Measurements from ENCODE around the gene GOLGA8R. TPM values are rescaled to one million over a fixed set of nuclear protein-coding genes. Genes with fewer than 3 reads are reported as not detected.
"Not testable (repeated sequence)": the region's sequence is repeated elsewhere in the genome, so short reads cannot be mapped to it uniquely, and the experiment has no call there.

Gene GOLGA8R
- total RNA-seq, 1 experiment from 2014 or later, result 1.6 TPM

DNA sequence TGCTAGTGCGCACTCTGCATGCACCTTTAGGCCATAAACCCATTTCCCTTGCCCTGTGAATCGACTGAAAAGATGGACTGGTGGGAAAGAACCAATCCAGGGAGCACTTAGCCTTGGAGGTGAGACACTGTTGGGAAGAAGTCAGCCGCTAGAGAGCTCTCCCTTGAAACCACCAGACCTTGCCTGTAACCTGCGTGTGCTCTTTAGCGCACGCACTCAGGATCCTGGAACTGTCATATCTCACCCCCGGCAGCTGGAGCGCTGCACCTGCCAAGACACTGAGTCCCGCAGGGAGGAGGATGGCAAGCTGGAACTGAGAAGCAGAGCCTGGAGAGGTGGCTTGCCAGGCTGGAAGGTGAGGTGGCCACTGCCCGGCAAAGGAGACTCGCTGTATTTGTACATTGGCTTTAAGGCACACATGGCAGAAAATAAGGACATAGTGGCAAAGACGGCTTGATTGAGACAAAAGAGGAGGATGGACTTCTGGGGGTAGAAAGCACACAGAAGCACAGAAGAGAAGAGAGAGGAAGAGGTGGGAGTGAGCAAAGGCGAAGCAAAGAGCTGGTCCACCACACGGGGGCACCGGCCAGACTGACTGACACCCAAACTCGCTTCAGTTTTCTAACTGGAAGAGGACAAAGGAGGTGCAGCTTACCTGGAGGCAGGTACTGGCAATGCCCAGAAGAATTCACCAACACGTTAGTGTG is 37.5 kb downstream of the GOLGA8R start:
- H3K27ac ChIP-seq; H3K27me3 ChIP-seq (replicated peaks); H3K4me3 ChIP-seq; DNase-seq (ENCODE audit: low read depth in 1 of 2, low spot score in 2 of 2); H3K9me3 ChIP-seq (replicated peaks); H3K36me3 ChIP-seq; H3K4me1 ChIP-seq (replicated peaks): not testable (repeated sequence)

DNA sequence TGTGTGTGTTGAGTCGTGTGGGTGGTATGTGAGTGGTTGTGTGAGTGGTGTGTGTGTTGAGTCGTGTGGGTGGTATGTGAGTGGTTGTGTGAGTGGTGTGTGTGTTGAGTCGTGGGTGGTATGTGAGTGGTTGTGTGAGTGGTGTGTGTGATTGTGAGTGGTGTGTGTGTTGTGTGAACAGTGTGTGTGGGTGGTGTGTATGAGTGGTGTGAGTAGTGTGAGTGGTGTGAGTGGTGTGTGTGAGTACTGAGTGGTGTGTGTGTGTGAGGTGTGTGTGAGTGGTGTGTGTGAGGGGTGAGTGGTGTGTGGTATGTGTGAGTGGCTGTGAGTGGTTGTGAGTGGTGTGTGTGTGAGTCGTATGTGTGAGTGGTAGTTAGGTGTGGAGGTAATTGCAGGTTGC is 38.2 kb downstream of the GOLGA8R start:
- H3K36me3 ChIP-seq; DNase-seq (ENCODE audit: low read depth in 1 of 2, low spot score in 2 of 2); H3K4me3 ChIP-seq; H3K9me3 ChIP-seq (replicated peaks); H3K4me1 ChIP-seq (replicated peaks); H3K27ac ChIP-seq; H3K27me3 ChIP-seq (replicated peaks): not testable (repeated sequence)

DNA sequence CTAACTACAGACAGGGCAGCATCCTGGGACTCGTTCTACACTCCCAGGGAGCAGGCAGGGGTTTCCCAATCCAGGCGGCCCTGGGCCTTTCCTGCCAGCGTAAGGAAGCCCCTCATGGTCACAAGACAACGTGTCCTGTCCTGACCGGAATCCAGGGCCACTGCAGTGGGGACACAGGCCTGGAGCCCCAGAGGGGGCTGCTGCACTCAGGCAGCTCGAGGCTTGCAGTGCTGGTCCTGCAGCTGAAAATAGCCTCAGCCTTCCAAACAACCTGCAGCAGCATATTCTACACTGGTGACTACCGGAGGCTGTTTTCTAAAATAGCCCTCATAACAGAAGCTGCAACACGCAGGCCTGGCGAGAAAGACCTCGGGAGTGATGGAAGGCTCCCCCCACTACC is 39.2 kb downstream of the GOLGA8R start:
- not testable (repeated sequence) for DNase-seq (ENCODE audit: low read depth in 1 of 2, low spot score in 2 of 2); H3K27me3 ChIP-seq (replicated peaks); H3K4me1 ChIP-seq (replicated peaks); H3K27ac ChIP-seq; H3K4me3 ChIP-seq; H3K9me3 ChIP-seq (replicated peaks); H3K36me3 ChIP-seq

DNA sequence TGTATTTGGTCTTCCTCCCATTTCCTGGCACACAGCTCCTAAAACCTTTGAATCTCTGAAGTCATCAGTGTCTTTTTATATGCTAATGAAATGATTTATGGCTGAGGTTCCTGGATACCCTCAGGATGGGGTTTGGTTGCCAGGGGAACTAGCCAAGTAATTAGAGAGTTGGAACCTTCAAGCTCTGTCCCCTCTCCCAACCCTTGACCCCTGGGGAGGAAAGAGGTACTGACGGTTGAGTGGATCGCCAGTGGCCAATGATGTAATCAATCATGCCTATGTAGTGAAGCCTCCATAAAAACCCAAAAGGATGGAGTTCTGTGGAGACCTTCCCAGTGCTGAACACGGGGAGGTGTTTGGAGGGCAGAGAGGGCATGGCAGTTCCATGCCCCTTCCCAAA is 45.8 kb downstream of the GOLGA8R start:
- not testable (repeated sequence) for H3K27ac ChIP-seq; H3K9me3 ChIP-seq (replicated peaks); DNase-seq (ENCODE audit: low read depth in 1 of 2, low spot score in 2 of 2); H3K4me1 ChIP-seq (replicated peaks); H3K27me3 ChIP-seq (replicated peaks); H3K36me3 ChIP-seq; H3K4me3 ChIP-seq

DNA sequence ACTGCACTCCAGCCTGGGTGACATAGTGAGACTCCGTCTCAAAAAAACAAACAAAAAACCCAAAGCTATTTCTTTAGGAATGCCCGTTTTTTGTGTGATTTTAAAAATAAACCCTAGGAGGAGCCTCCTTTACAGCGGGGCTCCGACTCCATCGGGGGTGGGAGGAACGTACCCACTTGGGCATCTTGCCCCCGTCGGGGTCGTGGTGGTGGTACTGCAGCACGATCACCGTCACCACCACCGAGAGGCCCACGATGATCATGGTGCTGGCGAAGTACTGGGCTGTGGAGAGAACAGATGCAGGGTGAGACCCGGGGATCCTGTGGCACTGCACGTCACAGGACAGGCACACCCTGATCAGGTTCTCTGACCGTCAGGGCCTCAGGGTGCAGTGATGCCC is 46.8 kb downstream of the GOLGA8R start:
- H3K27me3 ChIP-seq (replicated peaks); H3K4me3 ChIP-seq; H3K9me3 ChIP-seq (replicated peaks); H3K27ac ChIP-seq; DNase-seq (ENCODE audit: low read depth in 1 of 2, low spot score in 2 of 2); H3K4me1 ChIP-seq (replicated peaks); H3K36me3 ChIP-seq: not testable (repeated sequence)

DNA sequence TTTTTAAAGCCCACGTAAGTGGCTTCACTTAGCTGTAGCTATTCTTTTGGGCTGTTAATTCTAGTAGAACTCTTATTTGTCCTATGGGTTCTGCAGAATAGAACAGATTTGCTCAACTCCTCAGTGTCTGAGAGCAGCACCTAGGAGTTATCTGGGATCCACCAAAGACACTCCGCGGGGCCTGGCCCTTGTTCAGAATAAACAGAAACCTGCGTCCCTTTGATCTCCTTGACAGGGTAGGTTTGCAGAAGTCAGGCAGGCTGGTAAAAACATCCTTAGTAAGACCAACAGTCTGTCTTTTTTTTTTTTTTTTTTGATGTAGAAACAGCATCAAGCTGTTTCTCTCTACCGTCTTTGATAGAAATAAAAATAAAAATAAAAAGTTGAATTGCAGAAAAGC is 52.7 kb downstream of the GOLGA8R start:
- H3K27me3 ChIP-seq (replicated peaks); H3K36me3 ChIP-seq: not testable (repeated sequence)

DNA sequence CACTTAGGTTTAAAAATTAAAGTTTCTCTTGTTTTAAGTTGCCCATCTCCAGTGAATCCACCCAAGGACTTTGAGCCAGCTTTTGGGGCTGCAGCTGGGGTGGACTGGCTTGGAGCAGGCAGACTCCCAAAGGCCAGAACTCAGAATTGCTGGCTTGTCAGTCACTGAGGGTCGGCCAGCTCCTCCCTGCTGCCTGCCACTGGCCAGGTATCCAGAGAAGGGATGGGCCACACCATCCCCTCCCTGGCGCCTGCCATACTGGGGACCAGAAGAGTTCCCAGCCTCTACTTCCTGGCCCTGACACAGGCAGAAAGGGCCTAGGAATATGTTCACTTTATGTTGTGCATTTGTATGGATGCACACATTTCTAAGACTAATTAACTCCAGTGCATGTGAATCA is 53.1 kb downstream of the GOLGA8R start:
- not testable (repeated sequence) for H3K4me3 ChIP-seq; DNase-seq (ENCODE audit: low read depth in 1 of 2, low spot score in 2 of 2)

More for the DNA sequence above, 52.7 kb downstream of the GOLGA8R start:
- not testable (repeated sequence) for H3K27ac ChIP-seq; DNase-seq (ENCODE audit: low read depth in 1 of 2, low spot score in 2 of 2); H3K4me1 ChIP-seq (replicated peaks); H3K4me3 ChIP-seq; H3K9me3 ChIP-seq (replicated peaks)

DNA sequence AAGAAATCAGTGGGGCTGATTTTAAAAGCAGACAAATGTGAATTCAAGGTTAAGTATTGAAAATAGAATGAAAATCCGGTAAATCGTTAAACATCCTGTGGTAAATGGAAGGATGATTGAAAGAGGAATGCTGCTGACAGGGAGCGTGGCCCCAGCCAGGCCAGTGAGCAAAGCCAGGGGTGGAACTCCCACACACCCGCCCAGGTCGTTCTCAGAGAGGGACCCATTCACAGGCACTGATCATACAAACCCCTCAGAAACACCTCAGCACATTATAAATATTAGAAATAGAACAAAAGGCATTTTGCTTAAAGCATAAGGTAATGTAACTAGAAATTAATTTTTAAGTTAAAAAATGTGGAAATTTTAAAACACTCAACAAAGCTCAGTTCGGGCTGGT is 59.0 kb downstream of the GOLGA8R start:
- H3K27me3 ChIP-seq (replicated peaks); H3K4me1 ChIP-seq (replicated peaks): not testable (repeated sequence)

More for the DNA sequence above, 53.1 kb downstream of the GOLGA8R start:
- not testable (repeated sequence) for H3K4me1 ChIP-seq (replicated peaks); H3K27me3 ChIP-seq (replicated peaks); H3K36me3 ChIP-seq; H3K9me3 ChIP-seq (replicated peaks); H3K27ac ChIP-seq

More for the DNA sequence above, 59.0 kb downstream of the GOLGA8R start:
- H3K9me3 ChIP-seq (replicated peaks); H3K36me3 ChIP-seq; H3K27ac ChIP-seq; H3K4me3 ChIP-seq; DNase-seq (ENCODE audit: low read depth in 1 of 2, low spot score in 2 of 2): not testable (repeated sequence)

Other genes with a start within 250 kb of the GOLGA8R start
- not detected in 2 replicates for gene CHRFAM7A, start 20.7 kb downstream of the GOLGA8R start, total RNA-seq (2014; rRNA removed; shearing (Covaris generic))
- 0.45 TPM in 1 of 2 replicates, not detected in the other for gene GOLGA8Q, start 137.8 kb upstream of the GOLGA8R start, total RNA-seq (2014; rRNA removed; shearing (Covaris generic))
- 0.97 TPM in 1 of 2 replicates, not detected in the other for gene GOLGA8H, start 189.8 kb upstream of the GOLGA8R start, total RNA-seq (2014; rRNA removed; shearing (Covaris generic))

All from SJSA1 (cell line).